Measurements from ENCODE around the gene CCN5.

CCN5 gene

GRCh38 chr20:44717986-44718385, 2.8 kb downstream of the CCN5 start:
- DNase-seq (ENCODE audit: low read depth): no peak
- TF ChIP-seq CTCF (conservative IDR thresholded peaks at IDR 0.05; ENCODE audit: low read depth, low read length): peak; percentile 57
- H3K4me3 ChIP-seq (ENCODE audit: low read depth, low read length): no peak overlapping the region

- no peak for TF ChIP-seq CTCF (conservative IDR thresholded peaks at IDR 0.05; ENCODE audit: low read depth, low read length)
- DNase-seq (ENCODE audit: low read depth): no peak
- H3K4me3 ChIP-seq (ENCODE audit: low read depth, low read length): no peak overlapping the region
Measured at GRCh38 chr20:44719841-44720240, 4.7 kb downstream of the CCN5 start.

GRCh38 chr20:44720621-44720996, 5.4 kb downstream of the CCN5 start:
- TF ChIP-seq CTCF (conservative IDR thresholded peaks at IDR 0.05; ENCODE audit: low read depth, low read length): no peak
- H3K4me3 ChIP-seq (ENCODE audit: low read depth, low read length): no peak overlapping the region
- DNase-seq (ENCODE audit: low read depth): no peak

GRCh38 chr20:44720997-44721784, 6.0 kb downstream of the CCN5 start:
- no peak for TF ChIP-seq CTCF (conservative IDR thresholded peaks at IDR 0.05; ENCODE audit: low read depth, low read length)
- no peak overlapping the region for H3K4me3 ChIP-seq (ENCODE audit: low read depth, low read length)
- DNase-seq (ENCODE audit: low read depth): peak; percentile 82

GRCh38 chr20:44721785-44722054, 6.6 kb downstream of the CCN5 start:
- no peak for TF ChIP-seq CTCF (conservative IDR thresholded peaks at IDR 0.05; ENCODE audit: low read depth, low read length)
- no peak for DNase-seq (ENCODE audit: low read depth)
- no peak overlapping the region for H3K4me3 ChIP-seq (ENCODE audit: low read depth, low read length)

GRCh38 chr20:44722990-44723389, 7.8 kb downstream of the CCN5 start:
- no peak for DNase-seq (ENCODE audit: low read depth)
- no peak for TF ChIP-seq CTCF (conservative IDR thresholded peaks at IDR 0.05; ENCODE audit: low read depth, low read length)
- no peak overlapping the region for H3K4me3 ChIP-seq (ENCODE audit: low read depth, low read length)

- no peak for TF ChIP-seq CTCF (conservative IDR thresholded peaks at IDR 0.05; ENCODE audit: low read depth, low read length)
- no peak for DNase-seq (ENCODE audit: low read depth)
- no peak overlapping the region for H3K4me3 ChIP-seq (ENCODE audit: low read depth, low read length)
Measured at GRCh38 chr20:44723391-44723790, 8.2 kb downstream of the CCN5 start.

Measured in choroid plexus epithelial cell (primary cell).